HG02840 (cell line): Measurements from ENCODE around the gene NUFIP1.

Experiments
- ATAC-seq: cut with Tn5 transposase; IDR thresholded peaks from one replicate; pipeline ENCODE4 v1.9.1; 2021; ENCODE audit warnings: mild to moderate bottlenecking, moderate library complexity, moderate number of reproducible peaks; ENCODE audit not compliant: unreplicated experiment, low FRiP score

The NUFIP1 gene

DNA sequence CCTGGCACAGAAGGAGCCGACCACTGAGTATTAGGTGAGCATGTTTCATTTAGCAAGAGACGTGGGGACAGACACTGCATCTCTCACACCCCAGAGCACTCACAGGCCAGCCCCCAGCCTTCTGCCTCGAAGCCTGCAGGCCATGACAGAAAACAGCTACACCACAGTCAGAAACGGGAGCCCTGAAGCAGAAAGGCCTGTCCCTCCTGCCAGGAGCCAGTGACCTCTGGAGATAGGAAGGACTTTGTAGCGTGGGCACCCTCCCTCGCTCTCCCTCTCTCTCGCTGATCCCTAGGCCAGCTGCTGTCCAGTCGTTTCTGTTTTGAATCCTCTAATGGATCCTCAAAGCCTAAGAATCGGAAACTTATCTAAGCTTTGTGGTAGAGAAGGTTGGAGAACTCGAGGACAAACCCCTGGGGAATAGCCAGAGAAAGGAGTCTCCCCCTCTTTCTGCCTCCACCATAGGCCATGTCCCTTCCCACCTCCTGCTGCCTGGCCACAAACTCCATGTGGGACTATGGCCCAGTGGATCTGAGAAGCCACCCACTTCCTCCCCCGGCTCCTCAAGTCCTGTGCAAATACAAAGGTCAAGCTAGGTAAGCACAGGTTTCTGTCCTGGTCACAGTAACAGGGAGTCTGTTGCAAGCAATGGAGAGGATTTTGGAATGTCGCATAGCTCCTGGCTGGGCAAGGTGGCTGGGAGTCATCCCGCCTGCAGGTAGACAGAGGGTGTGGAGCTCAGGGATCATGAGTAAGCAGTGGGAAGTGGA, 95.1 kb downstream of the NUFIP1 start:
- no peak for ATAC-seq
